Measurements from ENCODE around the gene AURKA. TPM values are rescaled to one million over a fixed set of nuclear protein-coding genes. Genes with fewer than 3 reads are reported as not detected.

Gene AURKA
- total and polyA plus RNA-seq, 9 of the 15 experiments (the other 6 are each of a cell fraction or from before 2014, with no cell fraction given) = 72.7 to 162 (median 113) TPM

DNA sequence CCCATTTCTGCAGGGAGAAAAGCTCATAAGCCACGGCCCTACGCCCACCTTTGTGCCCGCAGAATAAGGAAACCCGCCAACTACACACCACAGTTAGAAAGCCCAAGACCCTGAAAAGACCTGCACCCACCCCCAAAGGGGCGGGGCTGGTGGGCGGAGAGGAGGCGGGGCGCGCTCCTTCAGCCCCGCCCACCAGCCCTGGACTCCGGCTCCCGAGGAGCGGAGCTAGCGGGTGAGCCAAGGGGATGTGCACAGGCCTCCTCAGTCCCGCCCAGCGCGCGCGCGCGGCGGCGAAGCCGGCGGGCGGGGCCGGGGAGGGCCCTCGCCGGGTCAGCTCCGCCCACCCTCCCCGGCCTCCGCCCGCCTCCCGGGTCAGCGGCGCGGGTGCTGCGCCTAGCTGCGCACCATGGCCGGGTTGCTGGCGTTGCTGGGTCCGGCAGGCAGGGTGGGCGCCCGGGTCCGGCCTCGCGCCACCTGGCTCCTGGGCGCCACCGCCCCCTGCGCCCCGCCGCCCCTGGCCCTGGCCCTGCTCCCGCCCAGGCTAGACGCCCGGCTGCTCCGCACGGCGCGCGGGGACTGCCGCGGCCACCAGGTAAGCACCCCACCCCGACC, 33.3 kb downstream of the AURKA start, which contains the start of gene FAM210B:
FAM210B (plus strand) TSS at position 375 of the 612 bp plus-strand sequence; CDS start at position 407, 32 bp downstream.
- peaks cover 34 to 52% of the 10 kb centered on the region in 2 experiments for H3K4me1 ChIP-seq (replicated peaks in 1 of 2; ENCODE audit: control insufficient read depth in 2 of 2, insufficient read depth in 2 of 2, low read length in 2 of 2)
- no peaks in the 10 kb centered on the region for H3K9me3 ChIP-seq (replicated peaks; ENCODE audit: control insufficient read depth, insufficient read depth, low read depth, low read length)
- ChIA-PET POLR2A (interaction anchor here (0.8 to 2.2 kb wide), 8 partner anchors 10 to 61 kb away, joined by 3 to 7 read pairs (median 4); partner anchors contain the start of genes AURKA, CASS4 and CSTF1), CTCF (ENCODE audit: low intra/inter-chr PET ratio) (no interaction called here)
- WGBS (ENCODE audit: insufficient coverage, low coverage, missing lambda C conversion rate) = 2% methylated on average over 7 of the region's 63 CpGs
- peaks cover 49% of the 10 kb centered on the region for H3K79me2 ChIP-seq (ENCODE audit: control insufficient read depth, insufficient read depth, low read length)
- BruUV-seq (replicated peaks) = no TSS peak
- H2AFZ ChIP-seq (ENCODE audit: low read depth, low read length) = peak within 1 kb of the TSS; percentile 80
- peaks cover 12% of the 10 kb centered on the region for H3K36me3 ChIP-seq (ENCODE audit: control insufficient read depth, insufficient read depth, low read length)
- H3K9me1 ChIP-seq (ENCODE audit: control insufficient read depth, insufficient read depth, low read length) = no peaks in the 10 kb centered on the region
- intact Hi-C loops (cut with micrococcal nuclease) = no loop called here
- peak; percentile 94 to 97 (median 96) for DNase-seq (ENCODE audit: extremely low read depth in 1 of 4, low spot score in 3 of 4)
- H3K9ac ChIP-seq (ENCODE audit: insufficient read depth in 1 of 2, low read depth in 2 of 2, low read length in 2 of 2) = peak within 1 kb of the TSS; percentile 81 to 98
- H3K27ac ChIP-seq (ENCODE audit: extremely low read depth, low read depth, low read length) = peak within 1 kb of the TSS; percentile 81
- H3K4me3 ChIP-seq = peak within 1 kb of the TSS; percentile 81
- no peaks in the 10 kb centered on the region for H4K20me1 ChIP-seq (replicated peaks; ENCODE audit: control insufficient read depth, insufficient read depth, low read length)
- FAIRE-seq = peak; percentile 6
- H3K4me2 ChIP-seq (ENCODE audit: insufficient read depth, low read length) = peak within 1 kb of the TSS; percentile 90
- ATAC-seq = peak; percentile 87
- H3K27me3 ChIP-seq (ENCODE audit: control insufficient read depth in 2 of 2, insufficient read depth in 2 of 2, low read length in 2 of 2) = no peaks in the 10 kb centered on the region
- in situ Hi-C loops (cut with MboI) = loop anchor here (25.0 kb wide), 1 partner anchor 1271 kb away; no protein-coding TSS in a partner anchor
- TF ChIP-seq TGIF2 (CRISPR knock-in tag; IDR thresholded peaks at IDR 0.05) (no peak), CXXC5 (CRISPR knock-in tag; IDR thresholded peaks at IDR 0.05) (peak; percentile 60), RB1 (IDR thresholded peaks at IDR 0.05; ENCODE audit: low read depth) (peak; percentile 52; the same call in 1 of the 2 replicates), POLR2AphosphoS5 (IDR thresholded peaks at IDR 0.05; ENCODE audit: control insufficient read depth, insufficient read depth, low read depth, low read length) (0 out of 2 replicates have a peak, but pooled peaks have one; percentile 39), NRF1 (conservative IDR thresholded peaks at IDR 0.05 in 1 of 2, IDR thresholded peaks at IDR 0.05 in 1 of 2) (peak; percentile 83 to 84), NONO (IDR thresholded peaks at IDR 0.05; ENCODE audit: low read depth in 2 of 2, low read length in 1 of 2) (0 out of 4 replicates have a peak, but pooled peaks of 1 of the 2 experiments have one; percentile 44), TAF1 (IDR thresholded peaks at IDR 0.05; ENCODE audit: control insufficient read depth, extremely low read depth, insufficient read depth, low read length, severe bottlenecking) (peak; percentile 26), YBX1 (IDR thresholded peaks at IDR 0.05) (no peak)
- TF ChIP-seq, protein P1, sequence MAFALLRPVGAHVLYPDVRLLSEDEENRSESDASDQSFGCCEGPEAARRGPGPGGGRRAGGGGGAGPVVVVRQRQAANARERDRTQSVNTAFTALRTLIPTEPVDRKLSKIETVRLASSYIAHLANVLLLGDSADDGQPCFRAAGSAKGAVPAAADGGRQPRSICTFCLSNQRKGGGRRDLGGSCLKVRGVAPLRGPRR (CRISPR knock-in tag; IDR thresholded peaks at IDR 0.05) = no peak
- TF ChIP-seq, protein P2, sequence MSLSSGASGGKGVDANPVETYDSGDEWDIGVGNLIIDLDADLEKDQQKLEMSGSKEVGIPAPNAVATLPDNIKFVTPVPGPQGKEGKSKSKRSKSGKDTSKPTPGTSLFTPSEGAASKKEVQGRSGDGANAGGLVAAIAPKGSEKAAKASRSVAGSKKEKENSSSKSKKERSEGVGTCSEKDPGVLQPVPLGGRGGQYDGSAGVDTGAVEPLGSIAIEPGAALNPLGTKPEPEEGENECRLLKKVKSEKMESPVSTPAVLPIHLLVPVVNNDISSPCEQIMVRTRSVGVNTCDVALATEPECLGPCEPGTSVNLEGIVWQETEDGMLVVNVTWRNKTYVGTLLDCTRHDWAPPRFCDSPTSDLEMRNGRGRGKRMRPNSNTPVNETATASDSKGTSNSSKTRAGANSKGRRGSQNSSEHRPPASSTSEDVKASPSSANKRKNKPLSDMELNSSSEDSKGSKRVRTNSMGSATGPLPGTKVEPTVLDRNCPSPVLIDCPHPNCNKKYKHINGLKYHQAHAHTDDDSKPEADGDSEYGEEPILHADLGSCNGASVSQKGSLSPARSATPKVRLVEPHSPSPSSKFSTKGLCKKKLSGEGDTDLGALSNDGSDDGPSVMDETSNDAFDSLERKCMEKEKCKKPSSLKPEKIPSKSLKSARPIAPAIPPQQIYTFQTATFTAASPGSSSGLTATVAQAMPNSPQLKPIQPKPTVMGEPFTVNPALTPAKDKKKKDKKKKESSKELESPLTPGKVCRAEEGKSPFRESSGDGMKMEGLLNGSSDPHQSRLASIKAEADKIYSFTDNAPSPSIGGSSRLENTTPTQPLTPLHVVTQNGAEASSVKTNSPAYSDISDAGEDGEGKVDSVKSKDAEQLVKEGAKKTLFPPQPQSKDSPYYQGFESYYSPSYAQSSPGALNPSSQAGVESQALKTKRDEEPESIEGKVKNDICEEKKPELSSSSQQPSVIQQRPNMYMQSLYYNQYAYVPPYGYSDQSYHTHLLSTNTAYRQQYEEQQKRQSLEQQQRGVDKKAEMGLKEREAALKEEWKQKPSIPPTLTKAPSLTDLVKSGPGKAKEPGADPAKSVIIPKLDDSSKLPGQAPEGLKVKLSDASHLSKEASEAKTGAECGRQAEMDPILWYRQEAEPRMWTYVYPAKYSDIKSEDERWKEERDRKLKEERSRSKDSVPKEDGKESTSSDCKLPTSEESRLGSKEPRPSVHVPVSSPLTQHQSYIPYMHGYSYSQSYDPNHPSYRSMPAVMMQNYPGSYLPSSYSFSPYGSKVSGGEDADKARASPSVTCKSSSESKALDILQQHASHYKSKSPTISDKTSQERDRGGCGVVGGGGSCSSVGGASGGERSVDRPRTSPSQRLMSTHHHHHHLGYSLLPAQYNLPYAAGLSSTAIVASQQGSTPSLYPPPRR (CRISPR knock-in tag; IDR thresholded peaks at IDR 0.05; ENCODE audit: borderline replicate concordance) = no peak
- TF ChIP-seq, protein P3, sequence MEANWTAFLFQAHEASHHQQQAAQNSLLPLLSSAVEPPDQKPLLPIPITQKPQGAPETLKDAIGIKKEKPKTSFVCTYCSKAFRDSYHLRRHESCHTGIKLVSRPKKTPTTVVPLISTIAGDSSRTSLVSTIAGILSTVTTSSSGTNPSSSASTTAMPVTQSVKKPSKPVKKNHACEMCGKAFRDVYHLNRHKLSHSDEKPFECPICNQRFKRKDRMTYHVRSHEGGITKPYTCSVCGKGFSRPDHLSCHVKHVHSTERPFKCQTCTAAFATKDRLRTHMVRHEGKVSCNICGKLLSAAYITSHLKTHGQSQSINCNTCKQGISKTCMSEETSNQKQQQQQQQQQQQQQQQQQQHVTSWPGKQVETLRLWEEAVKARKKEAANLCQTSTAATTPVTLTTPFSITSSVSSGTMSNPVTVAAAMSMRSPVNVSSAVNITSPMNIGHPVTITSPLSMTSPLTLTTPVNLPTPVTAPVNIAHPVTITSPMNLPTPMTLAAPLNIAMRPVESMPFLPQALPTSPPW (CRISPR knock-in tag; IDR thresholded peaks at IDR 0.05) = peak; percentile 67
- TF ChIP-seq, protein P4, sequence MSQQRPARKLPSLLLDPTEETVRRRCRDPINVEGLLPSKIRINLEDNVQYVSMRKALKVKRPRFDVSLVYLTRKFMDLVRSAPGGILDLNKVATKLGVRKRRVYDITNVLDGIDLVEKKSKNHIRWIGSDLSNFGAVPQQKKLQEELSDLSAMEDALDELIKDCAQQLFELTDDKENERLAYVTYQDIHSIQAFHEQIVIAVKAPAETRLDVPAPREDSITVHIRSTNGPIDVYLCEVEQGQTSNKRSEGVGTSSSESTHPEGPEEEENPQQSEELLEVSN (IDR thresholded peaks at IDR 0.05; ENCODE audit: borderline replicate concordance in 1 of 2, extremely low read depth in 1 of 2, insufficient read depth in 1 of 2, insufficient read length in 1 of 2, low read depth in 1 of 2, low read length in 1 of 2, poor library complexity in 1 of 2, severe bottlenecking in 1 of 2) = peak in 1 of 2 experiments; percentile 53

All from K562 (cell line).